ENCODE results near the gene MYO7A.

DNA sequence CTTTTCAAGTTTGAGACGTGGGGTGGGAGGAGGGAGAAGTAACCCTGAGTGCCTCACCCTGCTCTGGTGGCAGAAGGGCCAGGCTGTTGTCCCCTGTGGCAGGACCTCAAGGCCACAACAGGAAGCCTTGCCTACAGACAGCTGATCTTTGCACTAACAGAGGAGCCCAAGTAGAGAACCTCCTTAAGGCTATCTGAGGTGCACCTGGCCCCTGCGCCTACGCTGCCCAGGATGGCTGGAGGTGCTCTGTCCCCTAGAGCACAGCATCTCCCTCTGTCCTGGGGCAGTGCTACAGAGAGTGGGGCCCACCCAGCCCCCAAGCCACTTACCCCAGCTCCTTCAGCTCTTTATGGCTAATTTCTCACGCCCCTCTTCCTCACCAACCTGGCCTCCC lies 27.0 kb downstream of the MYO7A start:
- no peak for TF ChIP-seq POLR2AphosphoS5 (IDR thresholded peaks at IDR 0.05; ENCODE audit: low read depth, low read length)
- TF ChIP-seq BACH1 (IDR thresholded peaks at IDR 0.05; ENCODE audit: low read length): no peak
- TF ChIP-seq CTCF (IDR thresholded peaks at IDR 0.05; ENCODE audit: control extremely low read depth in 1 of 3, insufficient read depth in 1 of 3, low read depth in 1 of 3, low read length in 3 of 3): no peak
- no peak for TF ChIP-seq RNF2 (IDR thresholded peaks at IDR 0.05; ENCODE audit: borderline replicate concordance, low read depth, low read length, missing control alignments, poor library complexity, severe bottlenecking)
- TF ChIP-seq POLR2A (IDR thresholded peaks at IDR 0.05; ENCODE audit: control extremely low read depth in 1 of 2, low read depth in 2 of 2, low read length in 2 of 2): no peak
- TF ChIP-seq CHD2 (IDR thresholded peaks at IDR 0.05; ENCODE audit: low read length): no peak
- no peak for TF ChIP-seq HDAC2 (IDR thresholded peaks at IDR 0.05; ENCODE audit: borderline replicate concordance in 1 of 2, low read depth in 2 of 2, low read length in 2 of 2)
- TF ChIP-seq CREB1 (IDR thresholded peaks at IDR 0.05): no peak
- TF ChIP-seq, protein P1, sequence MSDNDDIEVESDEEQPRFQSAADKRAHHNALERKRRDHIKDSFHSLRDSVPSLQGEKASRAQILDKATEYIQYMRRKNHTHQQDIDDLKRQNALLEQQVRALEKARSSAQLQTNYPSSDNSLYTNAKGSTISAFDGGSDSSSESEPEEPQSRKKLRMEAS (IDR thresholded peaks at IDR 0.05): no peak
- TF ChIP-seq JUND (IDR thresholded peaks at IDR 0.05; ENCODE audit: low read length): no peak
- no peak for TF ChIP-seq TEAD4 (IDR thresholded peaks at IDR 0.05; ENCODE audit: low read depth, low read length)
- no peak for TF ChIP-seq EP300 (IDR thresholded peaks at IDR 0.05; ENCODE audit: borderline replicate concordance in 1 of 2, low read depth in 2 of 2, low read length in 2 of 2)
- TF ChIP-seq ZNF274 (IDR thresholded peaks at IDR 0.05; ENCODE audit: borderline replicate concordance, extremely low read depth, low read length): no peak
- TF ChIP-seq KDM5A (IDR thresholded peaks at IDR 0.05; ENCODE audit: low read length): no peak
